ENCODE results near the gene MYF6.

GRCh38 chr12:80716696-80717469 lies 9.4 kb downstream of the MYF6 start, which contains the start of gene MYF5:
- no peak for TF ChIP-seq CTCF (IDR thresholded peaks at IDR 0.05; ENCODE audit: insufficient read depth, low read length, poor library complexity, severe bottlenecking)
- TF ChIP-seq EZH2phosphoT487 (conservative IDR thresholded peaks at IDR 0.05; ENCODE audit: low read length): no peak
